ENCODE measurements around the gene AGBL1.

- TF ChIP-seq ZNF248 (tag by site-specific recombination; IDR thresholded peaks at IDR 0.05) = no peak
- TF ChIP-seq, protein P1, sequence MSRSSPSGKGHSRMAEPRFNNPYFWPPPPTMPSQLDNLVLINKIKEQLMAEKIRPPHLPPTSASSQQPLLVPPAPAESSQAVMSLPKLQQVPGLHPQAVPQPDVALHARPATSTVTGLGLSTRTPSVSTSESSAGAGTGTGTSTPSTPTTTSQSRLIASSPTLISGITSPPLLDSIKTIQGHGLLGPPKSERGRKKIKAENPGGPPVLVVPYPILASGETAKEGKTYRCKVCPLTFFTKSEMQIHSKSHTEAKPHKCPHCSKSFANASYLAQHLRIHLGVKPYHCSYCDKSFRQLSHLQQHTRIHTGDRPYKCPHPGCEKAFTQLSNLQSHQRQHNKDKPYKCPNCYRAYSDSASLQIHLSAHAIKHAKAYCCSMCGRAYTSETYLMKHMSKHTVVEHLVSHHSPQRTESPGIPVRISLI (tag by site-specific recombination; IDR thresholded peaks at IDR 0.05) = no peak
- TF ChIP-seq ZEB2 (tag by site-specific recombination; IDR thresholded peaks at IDR 0.05) = no peak
- TF ChIP-seq, protein P2, sequence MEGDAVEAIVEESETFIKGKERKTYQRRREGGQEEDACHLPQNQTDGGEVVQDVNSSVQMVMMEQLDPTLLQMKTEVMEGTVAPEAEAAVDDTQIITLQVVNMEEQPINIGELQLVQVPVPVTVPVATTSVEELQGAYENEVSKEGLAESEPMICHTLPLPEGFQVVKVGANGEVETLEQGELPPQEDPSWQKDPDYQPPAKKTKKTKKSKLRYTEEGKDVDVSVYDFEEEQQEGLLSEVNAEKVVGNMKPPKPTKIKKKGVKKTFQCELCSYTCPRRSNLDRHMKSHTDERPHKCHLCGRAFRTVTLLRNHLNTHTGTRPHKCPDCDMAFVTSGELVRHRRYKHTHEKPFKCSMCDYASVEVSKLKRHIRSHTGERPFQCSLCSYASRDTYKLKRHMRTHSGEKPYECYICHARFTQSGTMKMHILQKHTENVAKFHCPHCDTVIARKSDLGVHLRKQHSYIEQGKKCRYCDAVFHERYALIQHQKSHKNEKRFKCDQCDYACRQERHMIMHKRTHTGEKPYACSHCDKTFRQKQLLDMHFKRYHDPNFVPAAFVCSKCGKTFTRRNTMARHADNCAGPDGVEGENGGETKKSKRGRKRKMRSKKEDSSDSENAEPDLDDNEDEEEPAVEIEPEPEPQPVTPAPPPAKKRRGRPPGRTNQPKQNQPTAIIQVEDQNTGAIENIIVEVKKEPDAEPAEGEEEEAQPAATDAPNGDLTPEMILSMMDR (tag by site-specific recombination; IDR thresholded peaks at IDR 0.05) = no peak
- TF ChIP-seq ZNF398 (tag by site-specific recombination; IDR thresholded peaks at IDR 0.05) = no peak
- TF ChIP-seq, protein P3, sequence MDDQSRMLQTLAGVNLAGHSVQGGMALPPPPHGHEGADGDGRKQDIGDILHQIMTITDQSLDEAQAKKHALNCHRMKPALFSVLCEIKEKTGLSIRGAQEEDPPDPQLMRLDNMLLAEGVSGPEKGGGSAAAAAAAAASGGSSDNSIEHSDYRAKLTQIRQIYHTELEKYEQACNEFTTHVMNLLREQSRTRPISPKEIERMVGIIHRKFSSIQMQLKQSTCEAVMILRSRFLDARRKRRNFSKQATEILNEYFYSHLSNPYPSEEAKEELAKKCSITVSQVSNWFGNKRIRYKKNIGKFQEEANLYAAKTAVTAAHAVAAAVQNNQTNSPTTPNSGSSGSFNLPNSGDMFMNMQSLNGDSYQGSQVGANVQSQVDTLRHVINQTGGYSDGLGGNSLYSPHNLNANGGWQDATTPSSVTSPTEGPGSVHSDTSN (CRISPR knock-in tag; IDR thresholded peaks at IDR 0.05) = no peak
Measured at GRCh38 chr15:86799226-86799625, 719.6 kb downstream of the AGBL1 start.
